ENCODE data around the gene SP140. TPM values are rescaled to one million over a fixed set of nuclear protein-coding genes. Genes with fewer than 3 reads are reported as not detected.

The SP140 gene
- total RNA-seq, 2 donors from 2014 or later: not detected

GRCh38 chr2:230234122-230234722 lies 8.7 kb downstream of the SP140 start:
- Mint-ChIP-seq H3K27ac (no peak overlapping the region), H3K36me3 (ENCODE audit: low read depth) (peaks cover 6% of the 10 kb centered on the region), H3K4me3 (no peak overlapping the region), H3K27me3 (ENCODE audit: insufficient read depth) (no peaks in the 10 kb centered on the region), H3K9me3 (peaks cover 24% of the 10 kb centered on the region), H3K4me1 (peaks cover 2% of the 10 kb centered on the region)
- no peak for DNase-seq
- Histone ChIP-seq H3K27ac (ENCODE audit: low read depth, low read length) (no peak overlapping the region), H3K27me3 (ENCODE audit: control insufficient read depth, insufficient read depth, low read length, poor library complexity, severe bottlenecking) (no peaks in the 10 kb centered on the region), H3K9me3 (ENCODE audit: control insufficient read depth, low read length) (peaks cover 17% of the 10 kb centered on the region), H3K4me3 (ENCODE audit: low read length) (no peak overlapping the region), H3K9ac (ENCODE audit: extremely low read depth, low read length, poor library complexity, severe bottlenecking) (no peak overlapping the region), H3K36me3 (ENCODE audit: control insufficient read depth, insufficient read depth, low read length) (no peaks in the 10 kb centered on the region), H3K4me1 (ENCODE audit: control insufficient read depth, insufficient read depth, low read length) (no peaks in the 10 kb centered on the region)
- TF ChIP-seq CTCF (conservative IDR thresholded peaks at IDR 0.05): no peak
- 85 to 91% methylated on average over 2 to 3 of the region's 3 CpGs for WGBS, 2 experiments (ENCODE audit: insufficient coverage in 1 of 2, insufficient read length in 1 of 2)

- no peaks in the 10 kb centered on the region for H3K27me3 ChIP-seq (ENCODE audit: control insufficient read depth, insufficient read depth, low read length, poor library complexity, severe bottlenecking)
- H3K9me3 ChIP-seq (ENCODE audit: control insufficient read depth, low read length): peaks cover 14% of the 10 kb centered on the region
- DNase-seq: no peak
- no peaks in the 10 kb centered on the region for H3K4me1 ChIP-seq (ENCODE audit: control insufficient read depth, insufficient read depth, low read length)
- H3K27ac Mint-ChIP-seq: no peak overlapping the region
- TF ChIP-seq CTCF (conservative IDR thresholded peaks at IDR 0.05): no peak
- H3K36me3 Mint-ChIP-seq (ENCODE audit: low read depth): peaks cover 6% of the 10 kb centered on the region
- WGBS, 2 experiments (ENCODE audit: insufficient coverage in 1 of 2, insufficient read length in 1 of 2): 84 to 100% methylated on average over 2 to 3 of the region's 3 CpGs
- H3K4me1 Mint-ChIP-seq: peaks cover 2% of the 10 kb centered on the region
- H3K27me3 Mint-ChIP-seq (ENCODE audit: insufficient read depth): no peaks in the 10 kb centered on the region
- H3K9ac ChIP-seq (ENCODE audit: extremely low read depth, low read length, poor library complexity, severe bottlenecking): no peak overlapping the region
- H3K27ac ChIP-seq (ENCODE audit: low read depth, low read length): no peak overlapping the region
- H3K4me3 Mint-ChIP-seq: no peak overlapping the region
- no peaks in the 10 kb centered on the region for H3K36me3 ChIP-seq (ENCODE audit: control insufficient read depth, insufficient read depth, low read length)
- no peak overlapping the region for H3K4me3 ChIP-seq (ENCODE audit: low read length)
- H3K9me3 Mint-ChIP-seq: peaks cover 21% of the 10 kb centered on the region
These were observed 9.3 kb downstream of the SP140 start for GRCh38 chr2:230234845-230235244.

GRCh38 chr2:230244211-230244610 lies 18.7 kb downstream of the SP140 start:
- H3K9me3 ChIP-seq (ENCODE audit: control insufficient read depth, low read length): no peaks in the 10 kb centered on the region
- H3K4me1 ChIP-seq (ENCODE audit: control insufficient read depth, insufficient read depth, low read length): no peaks in the 10 kb centered on the region
- H3K36me3 ChIP-seq (ENCODE audit: control insufficient read depth, insufficient read depth, low read length): no peaks in the 10 kb centered on the region
- H3K27ac Mint-ChIP-seq: no peak overlapping the region
- DNase-seq: no peak
- no peak for TF ChIP-seq CTCF (conservative IDR thresholded peaks at IDR 0.05)
- H3K27me3 ChIP-seq (ENCODE audit: control insufficient read depth, insufficient read depth, low read length, poor library complexity, severe bottlenecking): no peaks in the 10 kb centered on the region
- no peak overlapping the region for H3K4me3 Mint-ChIP-seq
- H3K4me1 Mint-ChIP-seq: no peaks in the 10 kb centered on the region
- H3K36me3 Mint-ChIP-seq (ENCODE audit: low read depth): no peaks in the 10 kb centered on the region
- no peak overlapping the region for H3K27ac ChIP-seq (ENCODE audit: low read depth, low read length)
- no peaks in the 10 kb centered on the region for H3K27me3 Mint-ChIP-seq (ENCODE audit: insufficient read depth)
- H3K4me3 ChIP-seq (ENCODE audit: low read length): no peak overlapping the region
- no peaks in the 10 kb centered on the region for H3K9me3 Mint-ChIP-seq
- 92 to 100% methylated on average over 2 of the region's 2 CpGs for WGBS, 2 experiments (ENCODE audit: insufficient coverage in 1 of 2, insufficient read length in 1 of 2)
- H3K9ac ChIP-seq (ENCODE audit: extremely low read depth, low read length, poor library complexity, severe bottlenecking): no peak overlapping the region
